ENCODE data around the gene NINL. TPM values are rescaled to one million over a fixed set of nuclear protein-coding genes. Genes with fewer than 3 reads are reported as not detected.

The NINL gene
- total and polyA plus RNA-seq, 2 of the 8 experiments (the other 6 are each of a cell fraction or from before 2014, with no cell fraction given), result 15.3 to 30.0 TPM

DNA sequence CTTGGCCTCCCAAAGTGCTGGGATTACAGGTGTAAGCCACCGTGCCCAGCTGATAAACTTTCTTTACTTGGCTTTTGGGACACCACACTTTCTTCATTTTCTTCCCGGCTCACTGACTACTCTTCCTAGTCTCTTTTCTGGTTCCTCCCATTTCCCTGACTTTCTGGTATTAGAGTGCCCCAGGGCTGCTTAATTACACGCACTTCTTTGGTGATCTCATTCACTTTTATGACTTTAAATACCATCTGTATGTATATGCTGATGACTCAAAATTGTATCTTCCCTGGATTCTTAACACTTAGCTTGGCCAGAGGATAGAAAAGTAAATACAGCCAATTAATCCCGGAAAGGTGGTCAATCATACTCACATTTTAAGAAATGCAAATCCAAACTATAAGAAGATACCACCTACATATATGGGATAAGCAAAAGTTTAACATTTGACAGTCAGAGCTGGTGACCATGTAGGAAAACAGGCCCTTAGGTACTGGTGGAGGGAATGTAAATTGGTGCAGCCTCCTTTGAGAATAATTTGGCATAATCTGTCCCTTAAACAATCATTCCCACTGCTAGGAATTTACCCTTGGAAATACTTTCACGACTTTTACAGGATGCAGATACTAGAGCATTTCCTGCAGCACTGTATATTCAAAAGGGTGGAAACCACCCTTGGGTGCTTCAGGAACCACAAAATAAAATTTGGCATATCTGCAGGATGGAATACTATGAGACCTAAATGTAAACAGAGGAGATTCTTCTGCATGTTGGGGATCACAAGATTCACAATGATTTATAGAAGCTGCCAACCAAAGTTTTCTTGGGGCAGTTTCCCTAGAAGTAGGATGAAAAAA lies 47.8 kb upstream of the NINL start:
- 74% methylated on average over 5 of the region's 5 CpGs; no CpG with 5 or more reads in 1 of the 2 experiments for WGBS, 2 experiments (ENCODE audit: extremely low coverage in 1 of 2, insufficient coverage in 1 of 2, insufficient read length in 1 of 2, insufficient replicate concordance in 2 of 2, low coverage in 1 of 2, low lambda C conversion rate in 2 of 2, missing lambda C conversion rate in 1 of 2)
- POLR2A ChIA-PET (ENCODE audit: partially characterized antibody), result interaction anchor here (1.0 to 1.8 kb wide), 2 partner anchors 10 to 48 kb away, joined by 3 to 4 read pairs; no protein-coding TSS in a partner anchor

More for the DNA sequence above, 47.8 kb upstream of the NINL start:
- H2BK15ac ChIP-seq (ENCODE audit: low read length), result no peak overlapping the region
- peaks cover 0 to 2% (median 0%) of the 10 kb centered on the region in 4 experiments; a peak in 1 of 7 replicates for H3K4me1 ChIP-seq (replicated peaks in 1 of 4; ENCODE audit: control insufficient read depth in 3 of 4, insufficient read depth in 4 of 4, low read length in 3 of 4)
- no peaks in the 10 kb centered on the region for H4K20me1 ChIP-seq (replicated peaks in 1 of 2; ENCODE audit: control insufficient read depth in 1 of 2, insufficient read depth in 2 of 2, low read length in 2 of 2)
- CTCF ChIA-PET (ENCODE audit: partially characterized antibody), result interaction anchor here (0.7 to 1.4 kb wide), 2 partner anchors 11 to 235 kb away, joined by 3 read pairs; no protein-coding TSS in a partner anchor
- DNase-seq (ENCODE audit: low read depth in 1 of 2, low spot score in 2 of 2) (no peak), FAIRE-seq (no peak)
- no peak overlapping the region for H3K4ac ChIP-seq (replicated peaks; ENCODE audit: insufficient read length, low read depth, low read length)
- no peak overlapping the region for H2BK12ac ChIP-seq (ENCODE audit: low read depth, low read length)
- no peak overlapping the region for H3K27ac ChIP-seq (ENCODE audit: low read depth, low read length)
- H3K56ac ChIP-seq (replicated peaks; ENCODE audit: insufficient read length, low read depth, low read length), result no peak overlapping the region
- peaks cover 0 to 24% (median 6%) of the 10 kb centered on the region in 4 experiments; a peak in 3 of 8 replicates for H3K36me3 ChIP-seq (ENCODE audit: control insufficient read depth in 2 of 4, insufficient read depth in 4 of 4, low read length in 3 of 4)
- H3K9ac ChIP-seq (replicated peaks in 1 of 4; ENCODE audit: extremely low read depth in 1 of 4, low read depth in 3 of 4, low read length in 3 of 4), result no peak overlapping the region
- no peak overlapping the region for H3K18ac ChIP-seq (ENCODE audit: extremely low read depth, low read length)
- H3K4me2 ChIP-seq (ENCODE audit: insufficient read depth in 1 of 2, low read depth in 2 of 2, low read length in 2 of 2), result no peak overlapping the region
- H3K79me1 ChIP-seq (ENCODE audit: low read depth, low read length), result no peaks in the 10 kb centered on the region
- H4K91ac ChIP-seq (replicated peaks; ENCODE audit: insufficient read length, low read length), result no peak overlapping the region
- H2AFZ ChIP-seq (ENCODE audit: low read length), result no peak overlapping the region
- H3K27me3 ChIP-seq (replicated peaks in 1 of 4; ENCODE audit: control insufficient read depth in 3 of 4, extremely low read depth in 1 of 4, insufficient read depth in 3 of 4, low read length in 3 of 4), result no peaks in the 10 kb centered on the region
- H4K5ac ChIP-seq (ENCODE audit: insufficient read length, low read depth, low read length), result no peak overlapping the region
- TF ChIP-seq SAP30 (IDR thresholded peaks at IDR 0.05; ENCODE audit: insufficient read depth, insufficient replicate concordance, low read length) (no peak), MAFK (IDR thresholded peaks at IDR 0.05; ENCODE audit: low read depth, low read length) (no peak), FOSL1 (IDR thresholded peaks at IDR 0.05; ENCODE audit: insufficient read depth, low read depth, low read length) (no peak)
- TF ChIP-seq, protein P1, sequence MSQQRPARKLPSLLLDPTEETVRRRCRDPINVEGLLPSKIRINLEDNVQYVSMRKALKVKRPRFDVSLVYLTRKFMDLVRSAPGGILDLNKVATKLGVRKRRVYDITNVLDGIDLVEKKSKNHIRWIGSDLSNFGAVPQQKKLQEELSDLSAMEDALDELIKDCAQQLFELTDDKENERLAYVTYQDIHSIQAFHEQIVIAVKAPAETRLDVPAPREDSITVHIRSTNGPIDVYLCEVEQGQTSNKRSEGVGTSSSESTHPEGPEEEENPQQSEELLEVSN (IDR thresholded peaks at IDR 0.05), result no peak
- no peak overlapping the region for H2AK5ac ChIP-seq (ENCODE audit: low read depth, low read length)
- peaks cover 0 to 2% of the 10 kb centered on the region in 2 experiments; a peak in 1 of 4 replicates for H3K79me2 ChIP-seq (ENCODE audit: control insufficient read depth in 1 of 2, insufficient read depth in 2 of 2, low read length in 2 of 2)
- no peak overlapping the region for H2BK120ac ChIP-seq (replicated peaks; ENCODE audit: low read depth, low read length)
- H3K23me2 ChIP-seq (ENCODE audit: low read depth, low read length), result no peaks in the 10 kb centered on the region
- H3K14ac ChIP-seq (ENCODE audit: insufficient read length), result no peak overlapping the region
- no peak overlapping the region for H2BK20ac ChIP-seq (ENCODE audit: low read length)
- H3K4me3 ChIP-seq (ENCODE audit: extremely low read depth in 1 of 4, insufficient read depth in 2 of 4, low read depth in 3 of 4, low read length in 4 of 4), result no peak overlapping the region
- H2BK5ac ChIP-seq (ENCODE audit: low read depth, low read length), result no peak overlapping the region
- no peak overlapping the region for H4K8ac ChIP-seq (ENCODE audit: extremely low read depth, insufficient read depth, low read length)
- no peak overlapping the region for H3K23ac ChIP-seq (ENCODE audit: insufficient read length)
- peaks cover 7 to 13% of the 10 kb centered on the region in 2 experiments; a peak in 2 of 4 replicates for H3K9me3 ChIP-seq (ENCODE audit: insufficient read depth in 2 of 2, low read depth in 1 of 2, low read length in 1 of 2)
